MV-4-11 (cell line): ENCODE results near the gene CPSF2.

ENCODE experiments used
- DNase-seq: peaks from one replicate; lab custom pipeline; 2025; lab: John Stamatoyannopoulos, UW

The CPSF2 gene

GRCh38 chr14:92121670-92122350, at the start of gene CPSF2, which contains the start of gene NDUFB1:
CPSF2 (plus strand) TSS chr14:92121969; CDS start chr14:92130985, 9,016 bp downstream.
NDUFB1 (minus strand) TSS chr14:92121706; CDS start chr14:92117637, 4,069 bp downstream.
- DNase-seq, result peak; percentile 70

DNA sequence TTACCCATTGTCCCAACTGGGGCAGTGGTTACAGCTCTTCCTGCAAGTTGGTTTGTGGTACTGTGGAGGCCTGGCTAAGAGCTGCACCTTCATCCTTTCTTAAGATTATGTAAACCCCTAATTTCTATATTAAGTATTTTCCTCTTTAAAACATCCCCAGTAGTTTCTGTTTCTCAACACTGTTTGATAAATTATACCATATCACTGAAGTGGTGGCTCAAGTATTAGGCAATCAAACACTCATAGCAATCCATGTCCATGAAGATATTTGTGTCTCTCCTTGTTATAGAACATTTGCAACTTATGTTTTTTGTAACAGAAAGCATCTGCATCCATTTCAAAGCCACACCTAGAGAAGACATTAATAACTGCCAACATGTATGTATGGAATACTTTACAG, 47.2 kb upstream of the CPSF2 start:
- DNase-seq, result peak; percentile 90

GRCh38 chr14:92088494-92088893, 33.3 kb upstream of the CPSF2 start:
- DNase-seq, result no peak

- no peak for DNase-seq
These were observed 28.4 kb upstream of the CPSF2 start for GRCh38 chr14:92093320-92093719.

- DNase-seq, result no peak
These were observed 22.0 kb upstream of the CPSF2 start for GRCh38 chr14:92099802-92100201.

- DNase-seq, result no peak
These were observed 18.3 kb upstream of the CPSF2 start for GRCh38 chr14:92103363-92103989.

DNA sequence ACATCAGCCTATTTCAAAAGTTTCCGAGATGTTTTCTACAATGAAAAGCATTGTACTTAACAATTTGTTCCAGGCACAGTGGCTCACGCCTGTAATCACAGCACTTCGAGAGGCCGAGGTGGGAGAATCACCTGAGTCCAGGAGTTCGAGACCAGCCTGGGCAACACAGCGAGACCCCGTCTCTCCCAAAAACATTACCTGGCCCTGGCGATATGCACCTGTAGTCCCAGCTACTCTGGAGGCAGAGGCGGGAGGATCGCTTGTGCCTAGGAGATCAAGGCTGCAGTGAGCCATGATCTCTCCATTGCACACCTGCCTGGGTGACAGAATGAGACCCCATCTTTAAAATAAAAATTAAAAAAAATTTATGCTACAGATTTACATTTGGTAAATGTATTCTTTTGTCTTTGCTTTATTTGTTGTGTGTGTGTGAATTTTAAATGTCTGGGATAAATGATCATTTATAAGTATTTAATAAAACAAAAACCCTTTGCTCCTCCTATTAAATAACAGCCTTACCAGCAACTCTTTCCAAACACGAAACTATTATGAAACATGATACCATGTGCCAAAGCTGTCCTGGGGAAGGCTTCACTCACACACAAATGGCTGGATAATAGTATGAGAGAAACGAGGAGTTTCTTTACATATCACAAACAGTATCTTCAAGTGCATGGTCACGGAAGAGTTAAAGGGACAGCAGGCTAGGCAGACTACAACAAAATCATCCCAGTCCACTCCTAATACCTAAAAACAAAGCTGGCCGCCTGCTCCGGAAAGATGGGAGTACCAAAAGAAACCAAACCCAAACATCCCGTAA, 16.5 kb upstream of the CPSF2 start:
- DNase-seq, result no peak

- peak; percentile 69 for DNase-seq
These were observed 16.0 kb upstream of the CPSF2 start for GRCh38 chr14:92105893-92106142.

GRCh38 chr14:92106143-92106926, 15.4 kb upstream of the CPSF2 start, which contains the start of gene ATXN3:
ATXN3 (minus strand) TSS chr14:92106582; CDS start chr14:92106552, 30 bp downstream.
- peak; percentile 96 for DNase-seq

DNA sequence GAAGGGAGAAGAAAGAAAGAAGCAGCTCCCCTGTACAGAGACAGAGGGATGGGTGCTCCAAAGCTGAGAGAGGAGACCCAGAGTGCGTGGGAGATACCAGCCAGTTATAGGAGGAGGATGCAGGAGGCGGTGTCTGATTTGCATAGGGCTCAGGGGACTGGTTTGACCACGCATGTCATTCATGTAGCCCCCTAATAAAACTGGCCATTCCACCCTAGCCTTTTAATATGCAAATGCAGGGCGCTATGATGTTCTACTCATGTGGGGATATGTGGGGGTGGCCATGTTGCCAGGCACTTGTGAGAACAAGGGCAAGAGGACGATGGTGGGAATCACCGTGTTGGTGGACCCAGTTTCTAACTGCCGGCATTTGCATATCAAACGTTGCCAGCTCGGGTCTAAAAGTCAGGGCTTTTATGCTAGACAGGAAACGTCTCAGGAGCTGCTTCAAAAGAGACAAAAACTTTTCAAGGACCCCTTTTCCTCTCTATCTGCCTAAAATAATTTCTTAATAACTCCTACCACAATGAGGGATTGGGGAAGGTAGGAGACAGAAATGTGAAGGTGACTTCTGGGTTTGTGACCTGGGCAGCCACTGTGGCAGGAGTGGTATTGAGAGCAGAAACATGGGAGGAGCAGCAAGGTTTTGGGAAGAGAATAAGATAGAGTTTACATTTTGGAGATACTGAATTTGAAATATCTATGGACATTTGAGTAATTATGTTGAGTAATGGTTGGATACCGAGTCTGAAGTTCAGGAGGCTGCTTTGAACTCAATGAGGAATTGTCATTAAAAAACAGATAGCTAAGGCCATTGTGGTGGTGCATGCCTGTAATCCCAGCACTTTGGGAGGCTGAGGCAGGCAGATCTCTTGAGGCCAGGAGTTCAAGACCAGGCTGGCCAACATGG, 13.2 kb upstream of the CPSF2 start:
- no peak for DNase-seq

DNA sequence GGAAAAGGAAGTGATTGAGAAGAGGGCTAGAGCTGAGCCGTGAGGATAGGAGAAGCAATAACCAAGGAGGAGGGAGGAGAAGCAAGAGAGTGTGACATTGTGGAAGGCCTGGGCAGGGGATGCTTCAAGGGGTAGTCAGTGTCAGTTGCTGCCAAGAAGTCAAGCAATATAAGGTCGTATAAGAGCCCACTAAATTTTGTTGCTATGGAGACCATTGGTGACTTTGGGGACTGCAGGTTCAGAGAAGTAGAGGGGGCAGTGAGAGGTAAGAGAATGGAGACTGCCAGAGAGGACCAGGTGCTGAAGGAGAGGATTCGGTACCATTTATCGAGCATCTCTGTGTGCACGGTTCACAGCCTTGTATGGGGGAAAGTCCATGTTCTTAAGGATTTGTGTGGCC, 12.3 kb upstream of the CPSF2 start:
- DNase-seq, result peak; percentile 54

- DNase-seq, result no peak
These were observed 531 bp upstream of the CPSF2 start for GRCh38 chr14:92121207-92121669.

- peak; percentile 56 for DNase-seq
These were observed 545 bp downstream of the CPSF2 start for GRCh38 chr14:92122351-92122677.

DNA sequence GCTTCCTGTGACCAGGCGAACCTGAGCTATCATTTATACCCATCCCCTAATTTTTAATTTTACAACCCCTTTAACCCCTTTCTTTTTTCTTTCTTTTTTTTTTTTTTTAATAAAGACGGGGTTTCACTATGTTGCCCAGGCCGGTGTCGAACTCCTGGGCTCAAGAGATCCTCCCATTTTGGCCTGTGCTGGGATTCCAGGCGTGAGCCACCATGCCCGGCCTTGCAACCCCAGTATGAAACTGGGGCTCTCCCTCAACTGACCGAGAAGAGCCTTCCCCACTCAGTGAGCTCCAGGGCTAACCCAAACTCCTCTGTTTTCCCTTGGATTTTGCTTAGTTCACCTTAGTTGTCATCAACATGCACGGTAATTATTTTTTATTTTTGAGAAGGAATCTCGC, 992 bp downstream of the CPSF2 start:
- DNase-seq, result no peak

DNA sequence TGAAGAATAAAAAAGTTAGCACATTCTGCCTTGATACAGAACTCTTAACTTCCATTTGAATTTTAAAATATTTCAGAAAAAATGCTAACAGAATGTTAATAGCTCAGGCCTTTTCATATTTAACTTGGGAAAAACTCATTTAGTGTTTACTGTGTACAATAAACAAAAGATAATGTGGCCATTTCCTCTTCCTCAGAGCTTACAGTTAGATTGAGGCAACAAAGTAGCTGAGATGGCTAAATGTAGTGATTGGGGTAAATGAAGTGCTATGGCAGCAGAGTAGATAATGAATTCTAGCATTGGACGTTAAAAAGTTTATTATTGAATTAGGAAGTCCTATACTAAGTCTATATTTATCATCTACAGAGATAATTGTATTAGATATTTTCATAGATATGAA, 12.7 kb downstream of the CPSF2 start:
- no peak for DNase-seq

- peak; percentile 19 for DNase-seq
These were observed 13.5 kb downstream of the CPSF2 start for GRCh38 chr14:92135269-92135668.

DNA sequence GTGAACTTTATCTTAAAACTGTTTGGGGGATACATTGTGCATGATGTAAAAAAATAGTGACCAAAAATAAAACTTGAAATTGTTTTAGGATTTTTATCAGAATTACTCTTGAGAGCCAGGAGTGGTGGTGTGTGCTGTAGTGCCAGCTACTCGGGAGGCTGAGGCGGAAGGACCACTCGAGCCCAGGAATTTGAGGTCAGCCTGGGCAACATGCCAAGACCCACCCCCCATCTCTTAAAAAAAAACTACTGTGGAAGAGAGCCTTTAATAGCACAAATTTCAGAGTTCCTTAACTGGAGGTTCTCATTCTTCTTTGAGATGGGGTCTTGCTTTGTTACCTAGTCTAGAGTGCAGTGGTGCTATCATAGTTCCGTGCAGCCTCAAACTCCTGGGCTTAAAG, 21.5 kb downstream of the CPSF2 start:
- no peak for DNase-seq

GRCh38 chr14:92143962-92144361, 22.2 kb downstream of the CPSF2 start:
- DNase-seq, result no peak

DNA sequence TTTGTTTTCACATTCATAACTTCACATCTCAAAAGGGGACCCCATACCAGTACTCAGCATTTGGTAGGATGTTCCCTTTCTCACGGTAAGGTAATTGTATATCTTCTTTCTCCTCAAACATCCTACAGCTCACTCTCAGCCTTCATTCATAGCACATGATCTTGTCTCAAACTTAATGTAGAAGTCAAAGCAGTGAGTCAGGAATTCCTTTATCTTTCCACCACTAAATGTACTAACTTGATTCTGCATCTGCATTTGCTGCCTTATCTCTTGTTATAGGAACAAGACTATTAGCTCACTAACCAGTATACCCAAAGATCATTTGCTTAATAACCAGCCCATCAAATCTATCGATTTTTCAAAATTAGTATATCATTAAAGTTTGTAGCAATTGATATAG, 22.9 kb downstream of the CPSF2 start:
- no peak for DNase-seq

DNA sequence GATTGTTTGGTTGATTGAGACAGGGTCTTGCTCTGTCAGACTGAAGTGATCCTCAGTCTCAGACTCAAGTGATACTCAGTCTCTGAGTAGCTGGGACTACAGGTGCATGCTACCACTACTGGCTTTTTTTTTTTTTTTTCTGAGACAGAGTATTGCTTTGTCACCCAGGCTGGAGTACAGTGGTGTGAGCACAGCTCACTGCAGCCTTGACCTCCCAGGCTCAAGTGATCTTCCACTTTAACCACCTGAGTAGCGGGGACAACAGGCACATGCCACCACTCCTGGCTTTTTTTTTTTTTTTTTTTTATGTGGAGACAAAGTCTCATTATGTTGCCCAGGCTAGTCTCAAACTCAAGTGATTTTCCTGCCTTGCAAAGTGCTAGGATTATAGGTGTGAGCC, 31.8 kb downstream of the CPSF2 start:
- no peak for DNase-seq

DNA sequence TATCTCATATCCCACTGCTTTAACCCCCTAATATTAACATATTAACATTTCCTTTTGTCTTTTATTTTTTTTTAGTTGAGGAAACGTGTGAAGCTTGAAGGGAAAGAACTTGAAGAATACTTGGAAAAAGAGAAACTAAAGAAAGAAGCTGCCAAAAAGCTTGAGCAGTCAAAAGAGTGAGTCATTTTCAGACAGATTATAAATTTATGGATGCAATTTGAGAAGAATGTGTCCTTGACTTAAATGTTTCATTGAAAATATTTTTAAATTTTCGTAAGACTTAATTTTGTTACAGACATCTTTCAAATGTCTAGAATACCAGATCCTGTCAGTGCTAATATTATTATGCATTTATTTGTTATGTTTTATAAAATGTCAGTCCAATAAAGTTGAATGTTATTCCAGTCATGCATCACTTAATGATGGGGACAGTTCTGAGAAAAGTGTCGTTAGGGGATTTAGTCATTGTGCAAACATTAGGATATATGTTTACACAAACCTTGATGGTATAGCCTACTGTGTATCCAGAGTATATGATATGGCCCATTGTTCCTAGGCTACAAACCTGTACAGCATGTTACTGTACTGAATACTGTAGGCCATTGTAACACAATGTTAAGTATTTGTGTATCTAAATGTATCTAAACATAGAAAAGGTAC, 32.6 kb downstream of the CPSF2 start:
- no peak for DNase-seq
